Measurements from ENCODE around the gene NDUFB8.

The NDUFB8 gene

GRCh38 chr10:100487529-100487928 lies 42.1 kb downstream of the NDUFB8 start:
- H4K5ac ChIP-seq (ENCODE audit: low read length) = no peak overlapping the region
- H2BK120ac ChIP-seq (ENCODE audit: low read depth, low read length) = no peak overlapping the region
- H2BK15ac ChIP-seq (replicated peaks; ENCODE audit: low read depth) = no peak overlapping the region
- no peak overlapping the region for H3K4ac ChIP-seq (ENCODE audit: low read depth, low read length)
- no peak overlapping the region for H3K4me3 ChIP-seq (ENCODE audit: low read length)
- no peak overlapping the region for H2AK5ac ChIP-seq (ENCODE audit: low read length)
- H3K27me3 ChIP-seq (ENCODE audit: insufficient read depth, low read length, poor library complexity) = peaks cover 11% of the 10 kb centered on the region
- H3K23ac ChIP-seq (ENCODE audit: low read length) = no peak overlapping the region
- no peaks in the 10 kb centered on the region for H3K79me1 ChIP-seq (ENCODE audit: low read length)
- H4K8ac ChIP-seq (ENCODE audit: low read depth, low read length) = no peak overlapping the region
- H3K9ac ChIP-seq (ENCODE audit: low read length) = no peak overlapping the region
- H3K27ac ChIP-seq (ENCODE audit: low read depth, low read length) = no peak overlapping the region
- no peak overlapping the region for H3K56ac ChIP-seq (ENCODE audit: low read length)
- H3K79me2 ChIP-seq (ENCODE audit: control insufficient read depth, insufficient read depth, low read length) = no peaks in the 10 kb centered on the region
- WGBS (ENCODE audit: extremely low coverage, insufficient coverage, low lambda C conversion rate) = no CpG with 5 or more reads among the region's 6 CpGs
- DNase-seq = no peak
- H2BK5ac ChIP-seq (ENCODE audit: low read length) = no peak overlapping the region
- H3K4me2 ChIP-seq (ENCODE audit: low read length) = no peak overlapping the region
- no peaks in the 10 kb centered on the region for H3K36me3 ChIP-seq (ENCODE audit: control insufficient read depth, insufficient read depth, low read length)
- no peak overlapping the region for H3K18ac ChIP-seq (ENCODE audit: low read length)
- H3K4me1 ChIP-seq (ENCODE audit: control insufficient read depth, low read depth, low read length) = peaks cover 3% of the 10 kb centered on the region

- Histone ChIP-seq H4K5ac (ENCODE audit: low read length) (no peak overlapping the region), H2BK15ac (replicated peaks; ENCODE audit: low read depth) (no peak overlapping the region), H3K23ac (ENCODE audit: low read length) (no peak overlapping the region), H3K9ac (ENCODE audit: low read length) (no peak overlapping the region), H3K4me2 (ENCODE audit: low read length) (no peak overlapping the region), H3K79me1 (ENCODE audit: low read length) (no peaks in the 10 kb centered on the region), H3K27me3 (ENCODE audit: insufficient read depth, low read length, poor library complexity) (peaks cover 11% of the 10 kb centered on the region), H3K27ac (ENCODE audit: low read depth, low read length) (no peak overlapping the region), H3K4me1 (ENCODE audit: control insufficient read depth, low read depth, low read length) (peaks cover 3% of the 10 kb centered on the region), H3K36me3 (ENCODE audit: control insufficient read depth, insufficient read depth, low read length) (no peaks in the 10 kb centered on the region), H3K79me2 (ENCODE audit: control insufficient read depth, insufficient read depth, low read length) (no peaks in the 10 kb centered on the region), H2BK5ac (ENCODE audit: low read length) (no peak overlapping the region), H2BK120ac (ENCODE audit: low read depth, low read length) (no peak overlapping the region), H3K18ac (ENCODE audit: low read length) (no peak overlapping the region), H3K4me3 (ENCODE audit: low read length) (no peak overlapping the region), H2AK5ac (ENCODE audit: low read length) (no peak overlapping the region), H3K4ac (ENCODE audit: low read depth, low read length) (no peak overlapping the region), H4K8ac (ENCODE audit: low read depth, low read length) (no peak overlapping the region), H3K56ac (ENCODE audit: low read length) (no peak overlapping the region)
- peak; percentile 36 for DNase-seq
- no CpG with 5 or more reads among the region's 10 CpGs for WGBS (ENCODE audit: extremely low coverage, insufficient coverage, low lambda C conversion rate)
These were observed 43.7 kb downstream of the NDUFB8 start for GRCh38 chr10:100485801-100486495.

- H2AK5ac ChIP-seq (ENCODE audit: low read length) = no peak overlapping the region
- peaks cover 3% of the 10 kb centered on the region for H3K4me1 ChIP-seq (ENCODE audit: control insufficient read depth, low read depth, low read length)
- H3K23ac ChIP-seq (ENCODE audit: low read length) = no peak overlapping the region
- no peaks in the 10 kb centered on the region for H3K79me2 ChIP-seq (ENCODE audit: control insufficient read depth, insufficient read depth, low read length)
- no peaks in the 10 kb centered on the region for H3K79me1 ChIP-seq (ENCODE audit: low read length)
- H3K9ac ChIP-seq (ENCODE audit: low read length) = no peak overlapping the region
- no CpG with 5 or more reads among the region's 8 CpGs for WGBS (ENCODE audit: extremely low coverage, insufficient coverage, low lambda C conversion rate)
- H3K4ac ChIP-seq (ENCODE audit: low read depth, low read length) = no peak overlapping the region
- H3K18ac ChIP-seq (ENCODE audit: low read length) = no peak overlapping the region
- H3K4me3 ChIP-seq (ENCODE audit: low read length) = no peak overlapping the region
- H3K27ac ChIP-seq (ENCODE audit: low read depth, low read length) = no peak overlapping the region
- no peak overlapping the region for H2BK5ac ChIP-seq (ENCODE audit: low read length)
- H4K8ac ChIP-seq (ENCODE audit: low read depth, low read length) = no peak overlapping the region
- H3K36me3 ChIP-seq (ENCODE audit: control insufficient read depth, insufficient read depth, low read length) = no peaks in the 10 kb centered on the region
- H3K4me2 ChIP-seq (ENCODE audit: low read length) = no peak overlapping the region
- H2BK15ac ChIP-seq (replicated peaks; ENCODE audit: low read depth) = no peak overlapping the region
- H3K56ac ChIP-seq (ENCODE audit: low read length) = no peak overlapping the region
- peaks cover 11% of the 10 kb centered on the region for H3K27me3 ChIP-seq (ENCODE audit: insufficient read depth, low read length, poor library complexity)
- H2BK120ac ChIP-seq (ENCODE audit: low read depth, low read length) = no peak overlapping the region
- DNase-seq = no peak
- no peak overlapping the region for H4K5ac ChIP-seq (ENCODE audit: low read length)
These were observed 44.3 kb downstream of the NDUFB8 start for GRCh38 chr10:100485366-100485765.

DNA sequence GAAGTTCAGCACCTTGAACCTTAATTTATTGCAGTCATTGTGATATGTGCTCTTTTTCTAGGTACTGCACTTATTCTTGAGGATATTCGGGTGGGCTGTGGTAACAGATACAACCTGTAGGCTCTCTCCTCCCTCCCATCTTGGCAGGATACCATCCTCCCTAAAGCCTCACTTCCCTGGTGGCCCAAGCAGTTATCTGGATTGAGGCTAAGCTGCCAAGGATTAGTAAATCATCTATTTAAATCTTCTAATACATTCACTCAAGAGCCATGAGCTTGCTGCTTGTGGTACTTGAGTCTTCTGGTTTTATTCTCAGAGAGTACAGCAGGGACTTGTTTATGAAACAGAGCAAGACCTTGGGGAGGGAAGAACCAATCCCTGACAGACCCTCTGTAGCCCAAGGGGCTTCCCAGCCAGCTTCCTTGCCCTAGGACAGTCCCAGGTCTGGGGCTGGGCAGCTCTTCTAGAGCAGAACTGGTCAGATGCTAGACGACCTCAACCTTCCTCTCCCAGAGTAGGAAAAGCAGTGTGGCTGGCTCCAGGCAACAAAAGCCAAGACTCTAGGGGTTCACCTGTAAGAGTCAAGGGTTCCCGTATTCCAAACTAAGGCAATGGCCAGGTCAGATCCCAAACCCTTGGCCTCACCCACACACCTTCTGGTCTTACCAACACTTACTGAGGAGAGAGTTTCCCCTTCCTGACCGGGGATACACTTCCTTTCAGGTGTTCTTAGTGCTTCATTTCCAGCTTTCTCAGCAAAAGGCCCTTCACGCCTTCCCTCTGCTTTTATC lies 45.6 kb downstream of the NDUFB8 start:
- peaks cover 3% of the 10 kb centered on the region for H3K4me1 ChIP-seq (ENCODE audit: control insufficient read depth, low read depth, low read length)
- peaks cover 15% of the 10 kb centered on the region for H3K27me3 ChIP-seq (ENCODE audit: insufficient read depth, low read length, poor library complexity)
- H4K5ac ChIP-seq (ENCODE audit: low read length) = no peak overlapping the region
- no peaks in the 10 kb centered on the region for H3K79me2 ChIP-seq (ENCODE audit: control insufficient read depth, insufficient read depth, low read length)
- no peak for DNase-seq
- no peak overlapping the region for H3K56ac ChIP-seq (ENCODE audit: low read length)
- WGBS (ENCODE audit: extremely low coverage, insufficient coverage, low lambda C conversion rate) = no CpG with 5 or more reads among the region's 5 CpGs
- H2BK120ac ChIP-seq (ENCODE audit: low read depth, low read length) = no peak overlapping the region
- H2AK5ac ChIP-seq (ENCODE audit: low read length) = no peak overlapping the region
- H3K4ac ChIP-seq (ENCODE audit: low read depth, low read length) = no peak overlapping the region
- no peak overlapping the region for H3K23ac ChIP-seq (ENCODE audit: low read length)
- no peak overlapping the region for H3K27ac ChIP-seq (ENCODE audit: low read depth, low read length)
- no peak overlapping the region for H2BK5ac ChIP-seq (ENCODE audit: low read length)
- no peaks in the 10 kb centered on the region for H3K36me3 ChIP-seq (ENCODE audit: control insufficient read depth, insufficient read depth, low read length)
- no peaks in the 10 kb centered on the region for H3K79me1 ChIP-seq (ENCODE audit: low read length)
- no peak overlapping the region for H2BK15ac ChIP-seq (replicated peaks; ENCODE audit: low read depth)
- H3K4me2 ChIP-seq (ENCODE audit: low read length) = no peak overlapping the region
- H3K4me3 ChIP-seq (ENCODE audit: low read length) = no peak overlapping the region
- no peak overlapping the region for H4K8ac ChIP-seq (ENCODE audit: low read depth, low read length)
- no peak overlapping the region for H3K9ac ChIP-seq (ENCODE audit: low read length)
- no peak overlapping the region for H3K18ac ChIP-seq (ENCODE audit: low read length)

DNA sequence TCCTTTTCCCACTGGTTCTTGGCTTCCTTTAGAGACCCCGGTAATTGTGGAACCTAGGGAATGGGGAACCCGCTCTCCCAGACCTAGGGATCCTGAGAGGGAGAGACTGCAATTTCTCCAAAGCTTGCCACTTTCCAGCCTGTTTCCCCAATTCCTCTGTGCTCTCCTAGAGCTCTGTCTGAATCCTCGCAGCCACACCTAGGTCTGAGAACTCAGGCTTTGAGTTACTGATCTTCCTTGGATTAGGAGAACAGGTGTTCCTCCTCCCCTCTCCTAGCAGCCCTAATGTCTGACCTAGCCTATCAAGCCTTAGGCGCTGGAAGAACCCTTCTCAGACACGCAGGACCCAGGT lies 46.9 kb downstream of the NDUFB8 start:
- no peak overlapping the region for H3K18ac ChIP-seq (ENCODE audit: low read length)
- H3K79me2 ChIP-seq (ENCODE audit: control insufficient read depth, insufficient read depth, low read length) = no peaks in the 10 kb centered on the region
- DNase-seq = no peak
- no peak overlapping the region for H4K8ac ChIP-seq (ENCODE audit: low read depth, low read length)
- no peak overlapping the region for H3K9ac ChIP-seq (ENCODE audit: low read length)
- WGBS (ENCODE audit: extremely low coverage, insufficient coverage, low lambda C conversion rate) = no CpG with 5 or more reads among the region's 5 CpGs
- H3K27me3 ChIP-seq (ENCODE audit: insufficient read depth, low read length, poor library complexity) = peaks cover 15% of the 10 kb centered on the region
- H3K4me3 ChIP-seq (ENCODE audit: low read length) = no peak overlapping the region
- H3K36me3 ChIP-seq (ENCODE audit: control insufficient read depth, insufficient read depth, low read length) = no peaks in the 10 kb centered on the region
- H2BK120ac ChIP-seq (ENCODE audit: low read depth, low read length) = no peak overlapping the region
- H3K4me2 ChIP-seq (ENCODE audit: low read length) = no peak overlapping the region
- H3K23ac ChIP-seq (ENCODE audit: low read length) = no peak overlapping the region
- H3K56ac ChIP-seq (ENCODE audit: low read length) = no peak overlapping the region
- no peak overlapping the region for H3K4ac ChIP-seq (ENCODE audit: low read depth, low read length)
- H3K27ac ChIP-seq (ENCODE audit: low read depth, low read length) = no peak overlapping the region
- H4K5ac ChIP-seq (ENCODE audit: low read length) = no peak overlapping the region
- no peak overlapping the region for H2AK5ac ChIP-seq (ENCODE audit: low read length)
- H3K4me1 ChIP-seq (ENCODE audit: control insufficient read depth, low read depth, low read length) = peaks cover 3% of the 10 kb centered on the region
- H2BK15ac ChIP-seq (replicated peaks; ENCODE audit: low read depth) = no peak overlapping the region
- no peak overlapping the region for H2BK5ac ChIP-seq (ENCODE audit: low read length)
- no peaks in the 10 kb centered on the region for H3K79me1 ChIP-seq (ENCODE audit: low read length)
